HG03442 (cell line): ENCODE data around the gene ANGPTL5.
"Not testable (repeated sequence)": the region's sequence is repeated elsewhere in the genome, so short reads cannot be mapped to it uniquely, and the experiment has no call there.

Source experiments
- ATAC-seq: cut with Tn5 transposase; IDR thresholded peaks from one replicate; pipeline ENCODE4 v1.9.1; 2021; ENCODE audit warnings: mild to moderate bottlenecking, moderate library complexity; ENCODE audit not compliant: unreplicated experiment

The ANGPTL5 gene

DNA sequence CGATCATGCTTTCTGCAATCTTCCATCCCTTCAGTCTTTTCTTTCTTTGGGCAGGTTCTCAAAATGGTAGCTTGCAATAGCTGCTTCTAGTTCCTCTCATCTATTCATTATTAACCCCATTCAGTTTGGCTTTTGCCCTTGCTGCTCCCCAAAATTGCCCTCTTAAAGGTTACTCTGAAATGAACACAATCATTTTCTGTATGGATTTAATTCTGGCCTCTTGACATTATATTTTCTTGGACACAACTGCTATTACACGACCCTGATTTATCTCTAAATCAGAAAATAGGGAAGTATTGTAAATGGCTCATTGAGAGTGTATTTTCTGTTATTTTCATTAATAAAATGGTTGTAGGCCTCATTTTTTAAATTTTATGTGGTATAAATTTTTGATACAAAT lies at the start of gene ANGPTL5:
Gene ANGPTL5, minus strand, starts transcription at position 101 of the 400 bp plus-strand sequence. CDS start 8,613 bp downstream, outside the sequence.
- no peak for ATAC-seq

DNA sequence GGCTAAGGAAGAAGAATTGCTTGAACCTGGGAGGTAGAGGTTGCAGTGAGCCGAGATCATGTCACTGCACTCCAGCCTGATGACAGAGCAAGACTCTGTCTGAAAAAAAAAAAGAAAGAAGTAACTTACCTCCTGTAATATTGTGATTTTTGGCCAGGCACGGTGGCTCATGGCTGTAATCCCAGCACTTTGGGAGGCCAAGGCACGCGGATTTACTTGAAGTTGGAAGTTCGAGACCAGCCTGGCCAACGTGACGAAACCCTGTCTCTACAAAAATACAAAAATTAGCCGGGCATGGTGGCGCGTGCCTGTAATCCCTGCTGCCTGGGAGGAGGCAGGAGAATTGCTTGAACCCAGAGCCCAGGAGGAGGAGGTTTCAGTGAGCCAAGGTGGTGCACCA lies 47.9 kb upstream of the ANGPTL5 start:
- ATAC-seq, result not testable (repeated sequence)

DNA sequence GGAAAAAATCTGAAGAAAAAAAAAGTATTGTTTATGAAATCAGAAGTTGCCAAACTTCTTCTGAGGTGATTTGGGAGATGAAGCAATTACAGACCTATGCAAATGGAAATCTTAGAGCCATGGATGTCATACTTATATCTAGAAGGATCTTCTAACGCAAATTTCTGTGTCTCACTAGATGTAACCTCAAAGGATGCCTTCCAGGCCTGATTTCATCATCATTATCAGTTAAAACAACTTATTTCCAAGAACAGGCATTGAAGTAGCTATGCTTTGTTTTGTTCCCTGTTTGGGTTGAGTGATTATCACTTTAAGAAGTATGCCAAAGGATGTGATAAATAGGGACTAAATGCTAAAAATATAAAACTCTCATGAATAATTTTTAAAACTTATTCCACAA lies 43.9 kb upstream of the ANGPTL5 start:
- ATAC-seq, result no peak

DNA sequence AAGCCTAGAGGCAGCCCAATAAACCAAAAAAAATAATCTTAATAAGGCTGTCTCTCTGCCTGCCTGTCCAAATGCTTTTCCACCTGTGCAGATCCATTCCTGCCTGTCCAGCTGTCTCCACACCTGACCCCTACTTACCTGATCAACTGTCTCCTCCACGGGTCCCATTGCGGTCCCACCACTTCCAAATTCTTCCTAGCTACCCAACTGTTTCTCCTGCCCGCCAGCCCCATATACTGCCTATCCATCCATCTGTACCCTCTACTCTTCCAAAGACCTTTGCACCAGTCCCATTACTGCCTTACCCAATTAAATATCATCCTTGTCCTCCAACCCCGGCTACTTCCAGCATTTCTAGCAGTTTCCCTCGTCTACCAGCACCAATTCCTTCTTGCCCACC lies 39.4 kb upstream of the ANGPTL5 start:
- no peak for ATAC-seq

DNA sequence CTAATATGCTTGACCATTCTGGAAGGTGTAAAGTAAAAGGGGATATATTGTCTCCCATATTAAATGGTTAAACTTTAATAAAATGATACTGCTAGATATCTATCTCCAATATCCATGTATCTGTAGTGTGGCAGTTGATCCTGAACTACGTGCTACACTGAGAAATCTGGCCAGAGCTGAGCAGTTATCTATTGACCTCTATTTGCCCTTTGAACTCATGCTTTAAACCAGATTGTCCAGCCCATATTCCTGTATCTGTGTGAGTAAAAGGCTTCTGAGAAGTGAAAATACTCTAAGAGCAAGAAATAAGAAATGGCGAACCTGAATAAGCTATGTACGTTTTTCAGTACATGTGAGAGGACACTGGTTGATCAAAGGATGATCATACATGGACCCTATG lies 39.0 kb upstream of the ANGPTL5 start:
- ATAC-seq, result no peak

DNA sequence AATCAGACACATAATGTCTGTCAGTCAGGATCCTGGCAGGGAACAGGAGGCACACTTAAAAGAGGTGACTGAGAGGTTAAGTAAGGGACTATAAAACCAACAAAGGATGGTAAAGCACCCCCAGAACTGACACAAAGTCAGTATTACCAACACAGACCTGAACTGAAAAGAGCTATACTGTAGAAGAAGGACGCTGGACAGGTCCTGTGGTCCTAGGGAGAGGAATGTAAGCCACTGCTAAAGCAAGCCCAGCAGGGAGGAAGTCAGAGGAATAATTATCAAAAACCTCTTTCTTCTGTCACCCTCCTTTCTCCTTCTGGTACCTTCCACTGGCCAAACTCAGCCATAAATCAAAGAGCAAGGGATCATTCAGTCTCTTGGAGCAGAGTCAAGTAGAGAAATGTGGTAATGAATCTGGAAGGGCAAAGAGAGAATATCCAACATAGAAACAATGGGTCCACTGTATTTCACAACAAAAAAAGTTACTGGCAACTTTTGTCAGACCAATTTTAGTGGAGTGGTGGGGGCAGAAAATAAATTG lies 33.4 kb upstream of the ANGPTL5 start:
- no peak for ATAC-seq

DNA sequence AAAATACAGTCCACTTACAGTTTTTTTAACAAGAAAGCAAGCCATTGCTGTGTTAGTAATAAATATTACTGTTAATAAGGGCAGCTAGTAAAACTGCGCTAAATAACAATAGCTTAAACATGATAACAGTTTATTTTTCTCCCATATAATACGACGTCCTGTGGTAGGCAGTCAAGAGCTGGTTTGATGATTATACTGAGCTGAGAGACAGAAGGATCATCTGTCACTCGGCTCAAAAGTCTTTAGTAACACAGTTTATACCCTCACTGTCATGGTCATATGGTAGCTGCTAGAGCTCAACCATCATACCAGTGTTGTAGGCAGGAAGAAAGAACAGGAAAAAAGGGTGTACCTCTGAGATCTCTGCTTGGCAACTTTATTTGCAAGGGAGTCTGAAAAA lies 29.1 kb upstream of the ANGPTL5 start:
- ATAC-seq, result no peak

DNA sequence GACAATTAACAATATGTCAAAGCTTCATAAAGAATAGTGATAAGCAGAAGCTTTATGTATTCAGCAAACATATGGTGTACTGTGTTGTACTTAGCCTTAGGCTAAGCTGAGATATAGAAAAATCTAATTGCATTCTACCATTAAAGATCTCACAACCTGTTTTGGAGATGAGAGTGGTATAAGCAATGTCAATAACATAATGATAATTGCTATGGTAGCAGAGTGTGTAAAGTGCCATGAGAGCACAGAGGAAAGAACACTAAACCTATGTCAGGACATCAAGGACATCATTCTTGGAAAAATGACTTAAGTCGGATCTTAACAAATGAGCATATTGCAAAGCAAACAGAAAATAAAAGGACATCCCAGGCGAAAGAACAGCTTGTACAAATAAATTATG lies 28.6 kb upstream of the ANGPTL5 start:
- ATAC-seq, result no peak

DNA sequence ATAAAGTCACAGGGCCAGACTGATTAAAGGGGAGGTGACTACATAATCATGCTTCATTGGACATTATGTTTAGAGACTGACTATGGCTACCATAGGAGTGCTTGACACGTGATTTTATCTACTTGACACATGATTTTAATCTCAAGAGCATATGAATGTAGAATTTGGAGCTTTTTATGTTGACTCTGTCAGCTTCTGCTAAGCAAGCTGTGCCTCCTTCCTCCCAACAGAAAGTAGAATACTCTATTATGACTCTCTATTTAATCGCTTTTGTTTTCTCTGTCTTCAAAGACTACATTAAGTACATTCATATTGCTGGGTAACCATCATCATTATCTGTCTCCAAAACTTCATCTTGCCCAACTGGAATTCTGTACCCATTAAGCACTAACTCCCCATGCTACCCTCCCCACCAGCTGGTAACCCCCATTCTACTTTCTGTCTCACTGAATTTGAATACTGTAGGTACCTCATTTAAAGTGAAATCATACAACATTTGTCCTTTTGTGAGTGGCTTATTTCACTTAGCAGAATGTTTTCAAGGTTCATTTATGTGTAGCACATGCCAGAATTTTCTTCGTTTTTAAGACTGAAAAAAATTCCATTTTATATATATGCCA lies 24.7 kb upstream of the ANGPTL5 start:
- no peak for ATAC-seq

DNA sequence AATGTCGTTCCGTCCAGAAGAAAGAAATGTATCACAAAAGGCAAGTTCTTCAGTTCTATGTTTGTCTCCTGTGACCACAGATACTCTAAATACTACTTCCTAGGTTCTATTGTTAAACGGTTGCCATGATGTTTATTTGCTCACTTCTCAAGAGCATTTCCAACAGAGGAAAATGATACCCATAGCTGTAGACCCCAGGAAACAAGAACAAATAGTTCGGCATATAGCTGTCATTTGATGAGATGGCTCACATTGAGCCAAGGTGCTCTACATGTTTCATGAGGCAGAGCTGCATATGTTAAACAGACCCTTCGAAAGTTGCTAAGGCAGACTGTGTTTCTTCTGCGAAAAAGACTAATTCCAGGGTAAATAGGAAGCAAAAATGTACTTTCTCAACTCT lies 15.4 kb upstream of the ANGPTL5 start:
- no peak for ATAC-seq

DNA sequence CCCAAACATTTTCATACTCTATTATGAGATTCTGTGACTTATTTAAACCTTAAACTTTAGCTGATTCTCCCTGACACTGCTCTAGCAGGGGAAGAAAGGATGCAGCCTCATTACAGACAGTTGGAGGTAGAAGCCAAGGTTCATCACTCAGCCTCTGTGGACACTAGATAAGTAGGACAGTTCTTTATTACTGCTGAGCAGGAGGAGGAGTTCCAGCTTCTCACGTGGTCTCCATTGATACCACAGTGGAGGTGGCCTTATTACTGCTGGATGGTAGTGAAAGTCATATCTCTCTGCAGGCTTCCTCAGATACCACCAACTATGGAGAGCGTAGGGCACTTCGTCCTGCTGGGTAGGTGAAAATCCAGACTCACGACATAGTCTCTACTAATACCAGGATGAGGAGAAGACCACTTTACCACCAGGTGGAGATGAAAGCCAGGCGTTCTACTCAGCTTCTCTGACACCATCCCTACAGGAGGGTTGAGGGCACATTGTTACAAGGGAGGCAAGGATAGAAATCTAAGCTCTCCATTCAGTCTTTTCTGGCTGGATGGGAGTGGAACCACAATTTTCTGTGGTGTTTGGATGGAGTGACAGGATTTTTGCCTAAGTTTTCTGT lies 13.1 kb upstream of the ANGPTL5 start:
- no peak for ATAC-seq

DNA sequence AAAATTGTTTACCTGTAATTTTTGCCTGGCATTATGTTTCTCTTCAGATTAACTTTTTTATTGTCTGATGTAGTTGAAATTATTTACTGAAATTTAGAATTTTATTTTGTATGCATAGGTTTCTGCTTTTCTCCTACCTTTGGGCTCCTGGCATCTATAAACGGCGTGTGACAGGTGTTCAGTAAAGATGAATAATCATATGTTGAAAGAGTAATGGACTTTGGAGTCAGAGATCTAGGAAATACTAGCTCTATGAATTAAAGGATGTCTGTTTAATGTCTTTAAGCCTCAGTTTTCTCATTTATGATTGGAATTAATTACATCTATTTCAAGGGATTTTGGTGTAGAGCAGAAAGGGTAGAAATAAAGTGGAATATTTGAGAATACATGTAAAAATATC lies 7.2 kb upstream of the ANGPTL5 start:
- no peak for ATAC-seq

DNA sequence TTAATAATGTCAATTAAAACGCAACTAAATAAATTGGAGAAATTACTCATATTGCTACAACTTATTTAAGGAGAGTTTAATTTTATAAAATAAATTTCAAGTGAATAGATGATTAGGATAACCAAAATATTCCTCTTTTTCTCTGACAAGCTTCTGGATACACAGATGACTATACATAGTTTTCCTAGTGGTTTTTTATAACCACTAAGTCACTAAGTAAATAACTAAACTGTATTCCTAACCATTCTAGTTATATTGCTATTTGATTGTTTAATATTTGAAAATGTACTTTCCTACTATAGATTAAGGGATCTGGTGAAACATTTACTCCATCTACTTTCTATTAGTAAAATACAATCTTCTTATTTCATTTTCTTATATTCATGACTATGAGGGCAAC lies 4.7 kb upstream of the ANGPTL5 start:
- ATAC-seq, result no peak

DNA sequence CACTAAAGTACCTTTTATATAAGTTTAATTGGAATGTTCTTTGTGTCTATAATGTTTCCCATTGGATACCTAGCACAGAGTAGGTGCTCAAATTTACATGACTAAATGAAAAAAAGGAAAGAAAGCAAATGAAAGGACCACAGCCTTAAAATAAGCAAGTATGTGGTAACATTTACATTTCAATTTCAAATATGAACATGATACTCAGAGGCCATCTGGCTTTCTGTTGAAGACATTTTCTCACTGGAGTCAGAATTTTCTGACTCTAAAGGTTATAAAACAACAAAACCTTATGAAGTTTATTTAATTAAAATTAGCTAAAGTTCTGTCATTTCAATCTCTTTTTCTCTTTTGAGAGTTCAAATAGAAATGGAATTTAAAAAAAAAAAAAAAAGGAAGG lies 904 bp upstream of the ANGPTL5 start:
- ATAC-seq, result no peak

DNA sequence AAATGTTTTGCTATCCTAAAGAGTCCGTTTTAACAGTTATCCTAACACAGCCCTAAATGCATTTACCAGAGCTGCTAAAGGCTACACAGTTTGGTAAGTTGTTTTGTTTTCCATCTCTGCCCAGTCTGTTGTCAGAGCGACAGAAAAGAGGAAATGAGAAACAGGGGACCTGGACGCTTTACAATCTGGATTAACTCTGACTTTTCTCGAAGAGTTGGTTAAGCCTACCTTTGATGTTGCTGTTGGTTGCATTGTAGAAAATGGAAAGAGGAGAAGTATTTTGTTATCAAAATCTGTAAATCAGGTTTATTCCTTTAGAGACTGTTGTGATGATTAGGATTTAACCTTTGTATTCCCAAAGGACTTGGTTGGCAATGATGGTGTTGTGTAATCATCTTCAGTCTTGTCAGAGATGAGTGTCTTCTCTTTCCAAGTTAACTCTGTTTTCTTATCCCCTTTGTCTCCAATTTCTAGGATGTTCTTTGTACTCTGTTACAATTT lies 481 bp downstream of the ANGPTL5 start:
- ATAC-seq, result peak; percentile 42

DNA sequence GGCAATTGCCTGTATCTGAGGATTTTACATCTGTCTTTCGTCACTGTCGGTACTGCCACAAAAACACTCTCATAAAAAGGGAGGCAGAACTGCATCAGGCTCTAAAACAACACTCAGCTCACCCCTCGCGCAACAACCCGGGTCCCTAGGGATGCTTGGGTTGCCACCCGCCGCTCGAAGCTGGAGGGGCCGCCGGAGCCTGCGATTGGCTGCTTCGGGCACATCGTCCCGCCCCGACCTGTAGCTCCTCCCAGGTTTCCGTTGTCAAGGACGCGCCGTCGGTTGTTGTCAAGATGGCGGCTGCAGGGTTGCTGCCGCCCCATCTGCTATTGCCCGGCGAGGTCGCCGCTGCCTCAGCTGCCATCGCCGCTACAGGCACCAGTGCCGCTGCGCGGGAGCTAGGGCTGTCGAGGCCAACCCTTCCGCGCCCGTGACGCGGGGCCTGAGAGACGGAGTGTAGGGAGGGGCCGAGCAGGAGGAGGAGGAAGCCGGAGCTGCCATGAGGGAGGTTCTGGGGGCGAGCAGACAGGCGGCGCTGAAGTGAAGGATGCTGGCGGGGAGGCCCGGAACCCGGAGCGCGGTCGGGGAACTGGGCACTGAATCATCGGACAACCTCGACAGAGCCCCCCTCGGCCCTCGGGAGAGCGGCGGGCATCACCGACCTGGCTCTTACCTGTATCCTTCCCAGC lies 1.4 kb downstream of the ANGPTL5 start, which contains the start of gene CEP126:
Gene CEP126, plus strand, starts transcription at position 273 of the 689 bp plus-strand sequence. Its CDS starts 275 bp downstream, at position 548.
- ATAC-seq, result peak; percentile 99

DNA sequence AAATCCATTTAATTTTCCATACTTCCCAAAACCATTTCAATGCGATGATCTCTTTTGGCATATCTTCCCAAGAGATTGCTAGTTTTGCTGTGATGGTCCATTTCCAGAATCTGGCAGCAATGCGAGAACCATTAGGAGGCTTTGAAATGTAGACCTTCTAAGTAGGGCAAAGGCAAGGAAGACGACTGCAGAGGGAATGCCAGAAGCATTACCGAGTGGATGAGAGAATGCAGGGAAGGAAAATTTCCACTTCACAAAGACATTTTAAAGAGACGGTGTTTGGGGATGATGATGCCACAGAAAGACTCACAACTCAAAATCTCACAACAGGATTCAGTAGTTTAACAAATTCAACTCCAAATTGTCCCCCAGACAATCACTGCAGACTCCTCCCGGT lies 2.0 kb downstream of the ANGPTL5 start:
- no peak for ATAC-seq

DNA sequence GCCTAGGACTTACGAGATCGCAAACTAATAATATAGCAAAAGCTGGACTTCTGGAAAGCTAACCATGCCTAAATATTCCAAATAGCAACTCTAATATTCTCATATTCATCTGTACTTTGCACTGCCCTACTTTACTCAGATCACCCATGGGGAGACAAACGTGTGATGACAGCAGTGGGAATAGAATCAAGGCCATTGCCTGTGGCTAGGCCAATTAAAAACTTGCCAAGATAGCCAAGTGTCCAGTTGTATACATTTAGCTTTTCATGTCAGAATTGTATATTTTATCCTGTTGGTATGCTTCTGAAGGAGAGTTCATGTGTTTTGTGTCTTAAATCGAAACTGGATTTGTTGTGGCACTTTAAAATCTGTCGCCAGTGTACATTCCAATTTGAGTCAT lies 2.7 kb downstream of the ANGPTL5 start:
- ATAC-seq, result no peak

DNA sequence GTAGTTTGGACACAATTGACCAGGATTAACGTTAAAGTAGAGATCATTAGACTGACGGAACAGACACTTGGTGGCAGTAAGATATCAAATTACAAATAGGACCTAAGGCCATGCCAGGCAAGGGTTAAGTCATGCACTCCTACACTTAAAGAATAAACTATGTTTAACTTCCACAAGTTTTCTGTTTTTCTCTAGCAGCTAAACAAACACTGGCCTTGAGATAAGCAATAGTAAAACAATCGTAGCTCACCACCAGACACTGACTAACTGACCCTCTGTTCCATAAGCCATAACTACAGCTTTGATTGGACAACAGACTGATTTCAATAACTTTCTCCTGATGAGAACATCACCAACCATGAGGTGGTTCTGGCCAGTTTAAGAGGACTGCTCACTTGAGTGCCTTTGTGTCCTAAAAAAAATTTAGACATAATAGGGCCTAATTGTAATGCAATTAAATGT lies 3.5 kb downstream of the ANGPTL5 start:
- no peak for ATAC-seq

DNA sequence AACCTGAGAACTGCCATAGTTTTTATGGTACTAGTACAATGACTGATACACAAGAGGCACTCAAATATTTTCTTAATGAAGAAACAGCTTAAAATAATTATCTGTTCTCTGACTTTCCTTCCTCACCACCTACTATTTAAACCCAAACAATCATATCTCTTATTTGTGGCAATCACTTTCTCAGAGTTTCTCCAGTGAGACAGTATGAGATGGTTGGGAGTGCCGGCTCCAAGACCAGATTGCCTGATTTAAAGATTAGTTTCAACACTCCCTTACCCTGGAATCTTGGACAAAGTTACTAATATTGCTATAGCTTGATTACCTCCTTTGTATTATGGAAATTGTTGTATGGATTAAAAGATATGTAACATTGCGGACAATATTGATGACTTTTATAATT lies 7.2 kb downstream of the ANGPTL5 start:
- ATAC-seq, result no peak

DNA sequence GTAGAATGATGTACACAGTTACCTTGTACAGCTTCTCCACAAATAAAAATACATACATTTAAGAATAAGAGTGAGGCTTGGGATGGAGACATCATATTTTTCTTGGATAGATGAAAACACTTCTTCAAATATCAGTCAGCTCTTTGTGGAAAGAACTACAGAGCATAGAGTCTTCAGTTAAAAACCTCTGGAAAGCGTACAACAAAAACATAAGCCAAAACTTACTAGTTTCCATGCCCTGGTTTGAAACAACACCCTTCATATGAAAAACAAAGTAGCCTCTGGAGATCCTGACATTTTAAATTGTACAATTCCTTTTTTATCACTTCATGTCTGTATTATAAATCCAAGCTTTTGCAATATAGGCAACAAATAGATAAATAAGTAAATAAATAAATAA lies 8.5 kb downstream of the ANGPTL5 start:
- no peak for ATAC-seq

DNA sequence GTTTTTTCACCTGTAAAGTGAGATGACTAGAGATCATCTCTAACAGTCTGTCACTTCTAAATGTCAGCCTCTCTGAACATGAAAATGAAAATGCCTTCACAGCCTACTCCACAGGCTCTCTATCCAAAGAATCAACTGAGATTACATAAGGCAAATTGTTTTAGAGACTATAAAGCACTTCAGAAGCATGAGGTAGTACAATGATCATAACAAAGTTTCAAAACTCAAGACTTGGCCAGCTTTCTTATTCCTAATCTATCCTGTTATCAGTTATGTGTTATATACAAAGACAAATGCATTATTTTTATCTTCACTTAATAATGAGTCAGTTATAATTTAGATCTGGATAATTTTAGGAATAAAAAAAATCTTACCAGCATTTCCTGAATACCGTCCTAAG lies 21.8 kb downstream of the ANGPTL5 start:
- ATAC-seq, result no peak
